GM15510 (cell line): ENCODE results near the gene PSMD2.

ENCODE experiments used
- POLR2A ChIP-seq: IDR thresholded peaks from 3 replicates; pipeline ENCODE4 v1.6.1; 2011; ENCODE audit warnings: borderline replicate concordance; ENCODE audit not compliant: insufficient read length; ENCODE audit errors: extremely low read depth

Gene PSMD2

DNA sequence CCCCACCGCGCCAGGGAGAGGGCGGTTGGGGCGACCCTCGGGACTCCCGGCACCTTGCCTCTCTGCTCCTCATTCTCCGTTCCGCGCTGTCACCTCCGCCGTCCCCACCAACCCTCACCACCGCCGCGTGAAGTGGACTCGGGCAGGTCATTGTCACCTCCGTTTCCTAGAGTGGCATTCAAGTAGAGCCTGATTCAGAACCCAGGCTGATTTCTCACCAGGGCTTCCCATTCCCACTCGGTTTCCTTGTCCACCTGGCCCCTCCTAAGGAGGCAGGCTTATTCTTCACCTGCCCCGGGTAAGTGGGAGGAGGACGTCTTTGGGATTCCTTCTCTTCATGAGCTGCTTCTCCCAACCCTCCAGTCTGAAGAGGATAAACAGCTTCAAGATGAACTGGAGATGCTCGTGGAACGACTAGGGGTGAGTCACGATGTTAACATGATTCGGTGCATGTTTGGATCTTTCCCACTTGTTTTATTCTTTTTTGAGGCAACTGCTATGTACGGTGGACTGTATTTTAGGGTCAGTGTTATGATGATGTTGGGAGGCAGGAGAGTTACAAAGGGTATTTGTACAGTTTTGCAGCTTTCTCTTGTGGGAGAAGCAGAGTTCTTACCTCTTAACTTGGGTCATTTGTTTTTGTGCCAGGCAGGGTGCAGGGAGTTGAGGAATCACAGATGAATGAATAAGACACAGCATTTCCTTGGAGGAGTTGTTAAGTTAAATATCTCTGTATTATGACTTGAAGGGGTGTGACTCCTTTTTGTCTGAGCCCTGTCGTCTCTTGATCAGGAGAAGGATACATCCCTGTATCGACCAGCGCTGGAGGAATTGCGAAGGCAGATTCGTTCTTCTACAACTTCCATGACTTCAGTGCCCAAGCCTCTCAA is 692 bp downstream of the PSMD2 start:
- no peak for TF ChIP-seq POLR2A

DNA sequence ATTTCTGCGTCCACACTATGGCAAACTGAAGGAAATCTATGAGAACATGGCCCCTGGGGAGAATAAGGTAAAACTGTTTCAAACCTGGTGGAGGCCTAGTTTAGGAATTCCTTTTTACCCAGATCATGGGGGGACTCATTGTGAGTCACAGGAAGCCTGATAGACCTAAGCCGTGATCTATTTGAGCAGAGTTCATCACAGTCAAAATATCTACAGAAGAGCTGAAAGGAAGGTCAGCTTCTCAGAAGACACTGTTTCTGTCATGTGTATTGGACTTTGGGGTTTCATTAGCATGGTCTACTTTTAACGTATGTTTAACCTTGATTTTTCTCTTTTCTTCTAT is 1.3 kb downstream of the PSMD2 start:
- no peak for TF ChIP-seq POLR2A

DNA sequence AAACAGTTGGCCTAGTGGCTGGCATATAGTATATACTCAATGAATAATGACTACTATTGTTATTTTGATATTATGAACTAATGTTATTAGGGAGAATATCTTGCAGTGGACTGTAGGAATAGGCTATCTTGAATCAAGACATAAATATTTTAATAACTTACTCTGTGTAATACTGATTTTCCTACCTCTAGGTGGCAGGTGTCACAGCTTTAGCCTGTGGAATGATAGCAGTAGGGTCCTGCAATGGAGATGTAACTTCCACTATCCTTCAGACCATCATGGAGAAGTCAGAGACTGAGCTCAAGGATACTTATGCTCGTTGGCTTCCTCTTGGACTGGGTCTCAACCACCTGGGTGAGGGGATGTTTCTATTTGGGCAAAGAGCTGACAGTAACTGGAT is 6.5 kb downstream of the PSMD2 start:
- no peak for TF ChIP-seq POLR2A

DNA sequence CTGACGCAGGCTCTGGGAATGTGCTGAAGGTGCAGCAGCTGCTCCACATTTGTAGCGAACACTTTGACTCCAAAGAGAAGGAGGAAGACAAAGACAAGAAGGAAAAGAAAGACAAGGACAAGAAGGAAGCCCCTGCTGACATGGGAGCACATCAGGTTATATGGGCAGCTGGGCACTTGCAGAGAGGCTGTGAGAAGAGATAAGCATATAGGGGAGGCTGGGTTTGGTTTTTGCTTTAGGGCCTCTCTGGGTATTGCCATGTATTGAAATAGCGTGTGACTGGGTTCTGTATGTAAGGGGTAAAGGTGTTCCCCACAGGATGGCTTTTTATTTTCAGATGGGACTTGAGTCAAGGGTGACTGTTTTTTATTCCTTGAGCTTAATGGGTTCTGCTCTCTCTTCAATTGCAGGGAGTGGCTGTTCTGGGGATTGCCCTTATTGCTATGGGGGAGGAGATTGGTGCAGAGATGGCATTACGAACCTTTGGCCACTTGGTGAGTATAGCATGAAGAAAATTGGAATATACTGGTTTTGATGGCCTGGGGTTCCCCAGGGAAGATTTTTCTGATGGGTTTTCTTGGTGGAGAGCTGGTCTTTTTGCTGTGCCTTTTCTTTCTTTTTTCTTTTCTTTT is 7.4 kb downstream of the PSMD2 start:
- no peak for TF ChIP-seq POLR2A

DNA sequence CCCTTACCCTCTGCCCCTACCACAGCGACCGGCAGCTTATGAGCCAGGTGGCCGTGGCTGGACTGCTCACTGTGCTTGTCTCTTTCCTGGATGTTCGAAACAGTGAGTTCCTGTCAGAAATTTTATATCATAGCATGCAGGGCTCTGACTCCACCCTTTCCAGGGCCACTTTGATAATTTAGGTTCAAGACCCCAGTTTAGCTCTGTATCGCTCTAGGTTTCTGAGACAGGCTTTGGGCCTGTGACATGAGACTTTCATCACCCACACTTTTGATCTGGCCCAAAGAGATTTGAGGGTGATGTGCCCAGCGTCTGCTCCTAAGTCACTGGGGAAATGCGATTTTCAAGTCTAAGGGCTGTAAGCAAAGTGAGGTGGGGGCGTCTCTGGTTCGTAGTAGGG is 8.9 kb downstream of the PSMD2 start:
- no peak for TF ChIP-seq POLR2A

DNA sequence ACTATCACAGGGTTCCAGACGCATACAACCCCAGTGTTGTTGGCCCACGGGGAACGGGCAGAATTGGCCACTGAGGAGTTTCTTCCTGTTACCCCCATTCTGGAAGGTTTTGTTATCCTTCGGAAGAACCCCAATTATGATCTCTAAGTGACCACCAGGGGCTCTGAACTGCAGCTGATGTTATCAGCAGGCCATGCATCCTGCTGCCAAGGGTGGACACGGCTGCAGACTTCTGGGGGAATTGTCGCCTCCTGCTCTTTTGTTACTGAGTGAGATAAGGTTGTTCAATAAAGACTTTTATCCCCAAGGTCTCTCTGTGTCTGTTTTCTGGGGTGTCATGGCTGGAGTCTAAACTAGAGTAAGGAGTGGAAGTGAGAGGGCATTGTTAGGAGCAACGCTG is 9.7 kb downstream of the PSMD2 start:
- no peak for TF ChIP-seq POLR2A

DNA sequence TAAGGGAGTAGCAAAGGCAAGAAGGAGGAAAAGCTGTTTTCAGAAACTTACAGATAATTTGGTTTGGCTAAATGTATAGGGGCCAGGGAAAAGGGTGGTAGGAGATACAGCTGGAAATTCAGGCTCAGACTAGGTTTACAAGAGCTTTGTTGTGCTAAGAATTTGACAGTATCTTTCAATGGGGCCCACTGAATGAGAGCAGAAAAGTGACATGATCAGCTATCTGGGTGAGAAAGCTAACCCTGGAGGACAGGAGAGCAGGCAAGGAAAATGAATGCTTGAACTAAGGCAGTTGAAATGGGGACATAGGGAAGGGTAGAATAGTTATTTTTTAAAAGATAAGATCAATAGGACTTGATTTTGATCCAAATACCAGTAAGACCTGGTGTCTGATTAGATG is 12.6 kb downstream of the PSMD2 start:
- no peak for TF ChIP-seq POLR2A

DNA sequence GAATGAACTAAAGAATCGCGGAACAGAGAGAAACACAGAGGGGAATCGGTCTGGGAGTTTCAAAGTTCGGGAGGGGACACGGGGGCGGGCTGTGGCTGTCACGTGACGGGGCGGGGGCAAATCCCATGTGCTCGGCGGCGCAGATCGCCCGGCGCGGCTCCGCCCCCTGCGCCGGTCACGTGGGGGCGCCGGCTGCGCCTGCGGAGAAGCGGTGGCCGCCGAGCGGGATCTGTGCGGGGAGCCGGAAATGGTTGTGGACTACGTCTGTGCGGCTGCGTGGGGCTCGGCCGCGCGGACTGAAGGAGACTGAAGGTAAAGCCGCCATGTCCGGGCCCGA is 15.3 kb downstream of the PSMD2 start, which contains the start of gene EIF4G1:
EIF4G1 (plus strand) TSS at position 244 of the 337 bp plus-strand sequence. CDS start 1,191 bp downstream, outside the sequence.
- TF ChIP-seq POLR2A = peak; percentile 80

DNA sequence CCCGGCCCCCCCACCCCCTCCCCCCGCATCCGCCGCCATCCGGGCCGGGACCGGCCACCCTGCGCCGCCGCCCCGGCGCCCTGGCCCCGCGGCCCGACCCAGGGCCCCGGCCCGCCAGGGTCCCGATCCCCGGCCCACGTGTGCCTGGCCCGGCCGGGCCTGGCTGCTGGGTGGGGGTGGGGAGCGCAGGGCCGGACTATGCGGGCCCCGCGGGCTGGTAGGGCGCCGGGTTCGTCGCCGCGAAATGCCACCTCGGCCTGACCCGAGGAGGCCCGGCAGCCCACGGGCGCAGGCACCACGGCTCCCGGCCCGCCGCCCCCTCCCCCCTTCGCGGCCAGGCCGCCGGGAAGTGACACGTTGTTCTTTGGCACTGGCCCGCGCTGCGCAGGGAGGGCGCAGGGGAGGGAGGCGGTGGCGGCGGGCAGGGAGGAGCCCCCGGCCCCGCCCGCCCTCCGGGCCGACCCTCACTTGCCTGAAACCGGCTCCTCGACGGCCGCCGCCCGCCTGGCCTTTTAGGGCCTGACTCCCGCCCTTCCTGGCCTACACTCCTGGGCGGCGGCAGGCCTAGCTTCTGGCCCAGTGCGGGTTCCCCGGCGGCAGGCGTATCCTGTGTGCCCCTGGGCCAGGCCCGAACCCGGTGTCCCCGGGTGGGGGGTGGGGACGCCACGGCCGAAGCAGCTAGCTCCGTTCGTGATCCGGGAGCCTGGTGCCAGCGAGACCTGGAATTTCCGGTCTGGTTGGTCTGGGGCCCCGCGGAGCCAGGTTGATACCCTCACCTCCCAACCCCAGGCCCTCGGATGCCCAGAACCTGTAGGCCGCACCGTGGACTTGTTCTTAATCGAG is 15.9 kb downstream of the PSMD2 start:
- no peak for TF ChIP-seq POLR2A

DNA sequence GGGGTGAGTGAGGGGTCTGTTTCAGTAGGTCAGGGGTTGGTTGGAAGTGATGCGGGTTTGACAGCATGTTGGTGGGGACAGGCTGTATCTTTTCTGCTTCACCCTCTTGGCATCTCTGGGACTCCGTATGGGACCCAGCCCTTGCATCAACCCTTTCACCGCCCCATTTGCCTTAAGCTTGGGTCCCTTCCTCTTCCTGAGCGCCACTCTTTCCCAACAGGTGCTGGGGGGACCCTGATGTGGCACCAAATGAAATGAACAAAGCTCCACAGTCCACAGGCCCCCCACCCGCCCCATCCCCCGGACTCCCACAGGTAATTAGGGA is 16.5 kb downstream of the PSMD2 start:
- TF ChIP-seq POLR2A = no peak

DNA sequence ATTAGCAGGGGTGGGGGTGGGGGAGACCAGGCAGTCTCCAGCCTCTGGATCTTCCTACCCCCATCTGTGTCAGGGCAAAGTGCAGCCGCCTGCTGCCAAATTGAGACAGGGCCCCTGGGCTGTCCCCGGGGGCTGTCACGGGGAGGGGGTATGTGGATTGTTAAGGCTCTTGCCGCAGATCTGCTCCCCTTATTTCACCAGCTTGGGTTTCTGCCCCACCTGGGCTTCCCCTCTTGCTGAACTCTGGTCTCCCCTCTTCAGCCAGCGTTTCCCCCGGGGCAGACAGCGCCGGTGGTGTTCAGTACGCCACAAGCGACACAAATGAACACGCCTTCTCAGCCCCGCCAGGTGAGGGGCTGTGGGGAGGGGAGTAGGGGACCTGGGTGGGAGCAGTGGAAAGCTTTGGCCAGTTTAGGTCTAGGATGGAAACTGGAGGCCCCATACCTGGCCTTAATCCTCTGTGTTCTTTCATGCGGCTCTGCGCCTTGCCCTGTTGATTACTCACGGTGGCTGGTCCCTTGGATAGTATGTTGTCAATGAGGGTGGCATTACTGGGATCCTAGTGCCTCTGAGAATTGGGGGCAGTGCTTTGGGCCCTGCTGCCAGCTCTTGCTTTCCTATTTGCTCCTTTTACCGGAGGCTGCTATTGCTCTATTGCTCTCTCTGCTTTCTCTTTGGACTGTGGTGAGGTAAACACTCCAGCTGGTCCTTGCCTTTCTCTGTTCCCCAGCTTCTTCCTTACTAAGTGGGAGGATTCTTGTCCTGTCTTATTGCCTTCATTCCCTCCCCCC is 17.0 kb downstream of the PSMD2 start:
- no peak for TF ChIP-seq POLR2A

DNA sequence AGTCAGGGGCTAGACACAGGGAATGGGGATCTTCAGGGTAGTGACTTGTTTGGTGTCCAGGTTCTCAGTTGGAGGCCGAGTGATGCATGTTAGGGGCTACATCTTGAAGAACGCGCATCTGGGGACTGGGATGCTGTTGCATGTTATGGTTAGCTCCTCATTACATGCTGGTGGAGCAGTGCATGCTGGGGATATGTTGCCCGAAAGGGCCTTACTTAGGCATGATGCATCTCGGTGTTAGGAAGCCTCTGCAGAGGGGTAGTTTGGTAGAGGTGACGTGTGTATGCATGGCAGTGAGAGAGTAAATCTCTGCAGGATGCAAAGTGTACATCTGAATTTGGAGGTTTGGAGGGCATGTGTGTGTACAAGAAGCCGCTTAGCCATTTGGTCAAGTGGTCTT is 17.8 kb downstream of the PSMD2 start:
- no peak for TF ChIP-seq POLR2A

DNA sequence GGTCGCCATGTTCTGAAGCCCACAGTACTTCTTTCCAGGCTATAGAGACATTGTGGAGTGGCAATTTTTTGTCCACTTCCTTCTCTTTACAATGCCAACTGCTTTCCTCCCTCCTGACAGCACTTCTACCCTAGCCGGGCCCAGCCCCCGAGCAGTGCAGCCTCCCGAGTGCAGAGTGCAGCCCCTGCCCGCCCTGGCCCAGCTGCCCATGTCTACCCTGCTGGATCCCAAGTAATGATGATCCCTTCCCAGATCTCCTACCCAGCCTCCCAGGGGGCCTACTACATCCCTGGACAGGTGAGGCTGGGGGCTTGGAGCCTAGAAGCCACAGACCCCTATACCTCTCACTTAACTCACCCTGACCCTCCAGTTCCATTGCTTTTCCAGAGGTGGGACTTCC is 18.2 kb downstream of the PSMD2 start:
- no peak for TF ChIP-seq POLR2A

DNA sequence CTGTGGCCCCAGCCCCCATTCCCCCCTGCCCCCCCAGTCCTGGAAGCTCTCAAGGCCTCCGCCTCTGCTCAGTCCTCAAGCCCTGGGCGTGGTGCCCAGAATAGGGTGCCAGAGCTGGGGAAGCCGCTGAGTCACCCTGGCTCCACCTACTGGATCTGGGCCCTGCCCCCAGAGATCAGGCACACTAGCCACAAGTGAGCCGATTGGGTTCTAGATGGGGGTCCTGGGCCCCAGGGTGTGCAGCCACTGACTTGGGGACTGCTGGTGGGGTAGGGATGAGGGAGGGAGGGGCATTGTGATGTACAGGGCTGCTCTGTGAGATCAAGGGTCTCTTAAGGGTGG is 21.0 kb downstream of the PSMD2 start:
- no peak for TF ChIP-seq POLR2A

DNA sequence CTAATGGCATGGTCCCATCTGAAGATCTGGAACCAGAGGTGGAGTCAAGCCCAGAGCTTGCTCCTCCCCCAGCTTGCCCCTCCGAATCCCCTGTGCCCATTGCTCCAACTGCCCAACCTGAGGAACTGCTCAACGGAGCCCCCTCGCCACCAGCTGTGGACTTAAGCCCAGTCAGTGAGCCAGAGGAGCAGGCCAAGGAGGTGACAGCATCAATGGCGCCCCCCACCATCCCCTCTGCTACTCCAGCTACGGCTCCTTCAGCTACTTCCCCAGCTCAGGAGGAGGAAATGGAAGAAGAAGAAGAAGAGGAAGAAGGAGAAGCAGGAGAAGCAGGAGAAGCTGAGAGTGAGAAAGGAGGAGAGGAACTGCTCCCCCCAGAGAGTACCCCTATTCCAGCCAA is 22.6 kb downstream of the PSMD2 start:
- no peak for TF ChIP-seq POLR2A
